IPS-18a (cell line): ENCODE data around the gene EZR.
A peak's percentile ranks its signal among the peaks of the same experiment; 100 is the strongest.

Experiments used
- H3K27ac ChIP-seq: one replicate; pipeline ENCODE4 v1.5.1; 2013; ENCODE audit warnings: low read length
- H3K27me3 ChIP-seq: one replicate; pipeline ENCODE4 v1.6.1; 2013; ENCODE audit warnings: mild to moderate bottlenecking, low read length; ENCODE audit not compliant: control insufficient read depth, insufficient read depth
- H3K36me3 ChIP-seq: one replicate; pipeline ENCODE4 v1.6.1; 2013; ENCODE audit warnings: low read depth, low read length; ENCODE audit not compliant: control insufficient read depth
- H3K4me1 ChIP-seq: one replicate; pipeline ENCODE4 v1.6.1; 2013; ENCODE audit warnings: low read depth, low read length; ENCODE audit not compliant: control insufficient read depth
- H3K4me3 ChIP-seq: one replicate; pipeline ENCODE4 v1.5.1; 2013; ENCODE audit warnings: low read length
- H3K9ac ChIP-seq: one replicate; pipeline ENCODE4 v1.6.1; 2013; ENCODE audit warnings: mild to moderate bottlenecking, low read length, moderate library complexity
- H3K9me3 ChIP-seq: one replicate; pipeline ENCODE4 v1.6.1; 2013; ENCODE audit warnings: low read depth, low read length; ENCODE audit not compliant: control insufficient read depth

Gene EZR

GRCh38 chr6:158853072-158853879, 34.1 kb upstream of the EZR start:
- no peaks in the 10 kb centered on the region for H3K27me3 ChIP-seq
- peaks cover 43% of the 10 kb centered on the region for H3K4me1 ChIP-seq
- no peaks in the 10 kb centered on the region for H3K36me3 ChIP-seq
- H3K4me3 ChIP-seq: peak overlapping the region; percentile 47
- no peaks in the 10 kb centered on the region for H3K9me3 ChIP-seq
- peak overlapping the region; percentile 55 for H3K9ac ChIP-seq
- H3K27ac ChIP-seq: peak overlapping the region; percentile 81

- H3K9me3 ChIP-seq: no peaks in the 10 kb centered on the region
- no peaks in the 10 kb centered on the region for H3K36me3 ChIP-seq
- no peaks in the 10 kb centered on the region for H3K27me3 ChIP-seq
- H3K4me3 ChIP-seq: peak overlapping the region; percentile 47
- peaks cover 43% of the 10 kb centered on the region for H3K4me1 ChIP-seq
- peak overlapping the region; percentile 81 for H3K27ac ChIP-seq
- H3K9ac ChIP-seq: peak overlapping the region; percentile 55
Measured at GRCh38 chr6:158852312-158853071, 33.3 kb upstream of the EZR start.

GRCh38 chr6:158850807-158851115, 31.6 kb upstream of the EZR start:
- no peak overlapping the region for H3K4me3 ChIP-seq
- no peaks in the 10 kb centered on the region for H3K27me3 ChIP-seq
- no peaks in the 10 kb centered on the region for H3K36me3 ChIP-seq
- peak overlapping the region; percentile 70 for H3K27ac ChIP-seq
- H3K9me3 ChIP-seq: no peaks in the 10 kb centered on the region
- H3K9ac ChIP-seq: peak overlapping the region; percentile 59
- peaks cover 43% of the 10 kb centered on the region for H3K4me1 ChIP-seq

GRCh38 chr6:158849899-158850806, 31.0 kb upstream of the EZR start:
- H3K4me1 ChIP-seq: peaks cover 43% of the 10 kb centered on the region
- no peak overlapping the region for H3K4me3 ChIP-seq
- H3K9me3 ChIP-seq: no peaks in the 10 kb centered on the region
- H3K36me3 ChIP-seq: no peaks in the 10 kb centered on the region
- peak overlapping the region; percentile 70 for H3K27ac ChIP-seq
- H3K27me3 ChIP-seq: no peaks in the 10 kb centered on the region
- H3K9ac ChIP-seq: peak overlapping the region; percentile 59

GRCh38 chr6:158848490-158848895, 29.3 kb upstream of the EZR start:
- Histone ChIP-seq H3K36me3 (no peaks in the 10 kb centered on the region), H3K4me3 (no peak overlapping the region), H3K9ac (no peak overlapping the region), H3K27me3 (no peaks in the 10 kb centered on the region), H3K27ac (no peak overlapping the region), H3K9me3 (no peaks in the 10 kb centered on the region), H3K4me1 (peaks cover 27% of the 10 kb centered on the region)

GRCh38 chr6:158847786-158848185, 28.6 kb upstream of the EZR start:
- no peaks in the 10 kb centered on the region for H3K9me3 ChIP-seq
- H3K4me3 ChIP-seq: no peak overlapping the region
- no peak overlapping the region for H3K27ac ChIP-seq
- peaks cover 22% of the 10 kb centered on the region for H3K4me1 ChIP-seq
- no peak overlapping the region for H3K9ac ChIP-seq
- no peaks in the 10 kb centered on the region for H3K27me3 ChIP-seq
- H3K36me3 ChIP-seq: no peaks in the 10 kb centered on the region

- Histone ChIP-seq H3K36me3 (no peaks in the 10 kb centered on the region), H3K9me3 (no peaks in the 10 kb centered on the region), H3K27ac (no peak overlapping the region), H3K27me3 (no peaks in the 10 kb centered on the region), H3K9ac (no peak overlapping the region), H3K4me3 (no peak overlapping the region), H3K4me1 (peaks cover 15% of the 10 kb centered on the region)
Measured at GRCh38 chr6:158847012-158847529, 27.9 kb upstream of the EZR start.

- Histone ChIP-seq H3K36me3 (no peaks in the 10 kb centered on the region), H3K27ac (no peak overlapping the region)
Measured at GRCh38 chr6:158843751-158844683, 24.8 kb upstream of the EZR start.

GRCh38 chr6:158841358-158841757, 22.2 kb upstream of the EZR start:
- no peak overlapping the region for H3K4me3 ChIP-seq
- no peaks in the 10 kb centered on the region for H3K4me1 ChIP-seq
- H3K27me3 ChIP-seq: no peaks in the 10 kb centered on the region
- no peaks in the 10 kb centered on the region for H3K36me3 ChIP-seq
- no peaks in the 10 kb centered on the region for H3K9me3 ChIP-seq
- H3K9ac ChIP-seq: no peak overlapping the region
- H3K27ac ChIP-seq: no peak overlapping the region

More at GRCh38 chr6:158843751-158844683, 24.8 kb upstream of the EZR start:
- no peaks in the 10 kb centered on the region for H3K27me3 ChIP-seq
- H3K9ac ChIP-seq: no peak overlapping the region
- no peaks in the 10 kb centered on the region for H3K4me1 ChIP-seq
- no peaks in the 10 kb centered on the region for H3K9me3 ChIP-seq
- no peak overlapping the region for H3K4me3 ChIP-seq

GRCh38 chr6:158840465-158840864, 21.3 kb upstream of the EZR start:
- Histone ChIP-seq H3K36me3 (no peaks in the 10 kb centered on the region), H3K9ac (no peak overlapping the region), H3K27me3 (no peaks in the 10 kb centered on the region), H3K27ac (no peak overlapping the region), H3K4me3 (no peak overlapping the region), H3K4me1 (peaks cover 4% of the 10 kb centered on the region), H3K9me3 (no peaks in the 10 kb centered on the region)
